Prostate gland (tissue), 2 donors: Measurements from ENCODE around the gene FBXO5. TPM values are rescaled to one million over a fixed set of nuclear protein-coding genes. Genes with fewer than 3 reads are reported as not detected.
"Not testable (repeated sequence)": the region's sequence is repeated elsewhere in the genome, so short reads cannot be mapped to it uniquely, and the experiment has no call there.

Experiments
- DNase-seq: peaks from one replicate; pipeline ENCODE4 v3.0.0-alpha.2; 2019; ENCODE audit warnings: low spot score
- H3K27ac ChIP-seq, 2 donors: fragments of 200-600 bp; sonication (generic); 2 replicates each; pipeline ENCODE4 v1.5.1; 2017 to 2019
- H3K27me3 ChIP-seq: fragments of 200-600 bp; sonication (generic); replicated peaks from 2 replicates; pipeline ENCODE4 v1.5.1; 2019; ENCODE audit not compliant: insufficient read depth
- H3K36me3 ChIP-seq, 2 donors: fragments of 200-600 bp; sonication (generic); 1 replicate in 1 of 2; 2 replicates in 1 of 2; pipeline versions ENCODE4 v1.5.1 to v1.8.1; 2017 to 2019
- H3K4me1 ChIP-seq: fragments of 200-600 bp; sonication (generic); replicated peaks from 2 replicates; pipeline ENCODE4 v1.5.1; 2019
- H3K4me3 ChIP-seq, 2 donors: fragments of 200-600 bp; sonication (generic); 2 replicates each; pipeline ENCODE4 v1.5.1; 2017 to 2019
- H3K9me3 ChIP-seq: fragments of 200-600 bp; sonication (generic); 2 replicates; pipeline ENCODE4 v1.5.1; 2017
- POLR2A ChIP-seq: fragments of 450-650 bp; IDR thresholded peaks from one replicate; pipeline ENCODE4 v1.6.1; 2016; ENCODE audit warnings: antibody characterized with exemption, mild to moderate bottlenecking
- POLR2AphosphoS5 ChIP-seq: sonication (generic); formaldehyde crosslinking; IDR thresholded peaks from one replicate; pipeline ENCODE4 v1.6.1; 2017; ENCODE audit warnings: antibody characterized with exemption
- WGBS: methylation state at CpG from one replicate; pipeline ENCODE4 v1.1.5; 2018; 5-methylcytosine and 5-hydroxymethylcytosine counted together
- intact Hi-C: fragments of 100-400 bp; cut with DNase I; formaldehyde crosslinking; loops from one replicate; pipeline ENCODE4 v1.14.2; 2022
- total RNA-seq, 2 donors: library from RNA; depleted of rRNA; stranded (reverse); fragments of >200 nt; gene quantifications; one replicate each; pipeline ENCODE4 v1.1.0, GENCODE V29; 2016
- TF ChIP-seq, protein P1 (sequence below), 4 experiments: fragments of 200-600 bp in 2 of 4; fragments of 450-650 bp in 2 of 4; sonication (generic) in 2 of 4; IDR thresholded peaks; 1 replicate in 3 of 4; 2 replicates in 1 of 4; pipeline ENCODE4 v1.5.1; 2016 to 2019; ENCODE audit warnings: antibody characterized with exemption in 4 of 4, mild to moderate bottlenecking in 2 of 4, moderate library complexity in 2 of 4

The FBXO5 gene
- total RNA-seq, 2 donors from 2014 or later = 3.0 to 5.2 TPM

- no peaks in the 10 kb centered on the region for H3K27me3 ChIP-seq
- DNase-seq = no peak
- intact Hi-C loops = no loop called here
- H3K4me3 ChIP-seq = no peak overlapping the region
- 87% methylated on average over 2 of the region's 2 CpGs for WGBS
- H3K36me3 ChIP-seq = no peaks in the 10 kb centered on the region
- no peaks in the 10 kb centered on the region for H3K9me3 ChIP-seq
- TF ChIP-seq POLR2AphosphoS5 = no peak
- no peak for TF ChIP-seq POLR2A
- TF ChIP-seq, protein P1, sequence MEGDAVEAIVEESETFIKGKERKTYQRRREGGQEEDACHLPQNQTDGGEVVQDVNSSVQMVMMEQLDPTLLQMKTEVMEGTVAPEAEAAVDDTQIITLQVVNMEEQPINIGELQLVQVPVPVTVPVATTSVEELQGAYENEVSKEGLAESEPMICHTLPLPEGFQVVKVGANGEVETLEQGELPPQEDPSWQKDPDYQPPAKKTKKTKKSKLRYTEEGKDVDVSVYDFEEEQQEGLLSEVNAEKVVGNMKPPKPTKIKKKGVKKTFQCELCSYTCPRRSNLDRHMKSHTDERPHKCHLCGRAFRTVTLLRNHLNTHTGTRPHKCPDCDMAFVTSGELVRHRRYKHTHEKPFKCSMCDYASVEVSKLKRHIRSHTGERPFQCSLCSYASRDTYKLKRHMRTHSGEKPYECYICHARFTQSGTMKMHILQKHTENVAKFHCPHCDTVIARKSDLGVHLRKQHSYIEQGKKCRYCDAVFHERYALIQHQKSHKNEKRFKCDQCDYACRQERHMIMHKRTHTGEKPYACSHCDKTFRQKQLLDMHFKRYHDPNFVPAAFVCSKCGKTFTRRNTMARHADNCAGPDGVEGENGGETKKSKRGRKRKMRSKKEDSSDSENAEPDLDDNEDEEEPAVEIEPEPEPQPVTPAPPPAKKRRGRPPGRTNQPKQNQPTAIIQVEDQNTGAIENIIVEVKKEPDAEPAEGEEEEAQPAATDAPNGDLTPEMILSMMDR (IDR thresholded peaks at IDR 0.05) = no peak
- no peak overlapping the region for H3K27ac ChIP-seq
- peaks cover 6% of the 10 kb centered on the region for H3K4me1 ChIP-seq
Observed at GRCh38 chr6:152986978-152987377, 4.1 kb upstream of the FBXO5 start.

GRCh38 chr6:152985300-152985699 is 2.5 kb upstream of the FBXO5 start:
- H3K27ac ChIP-seq, intact Hi-C loops, H3K27me3 ChIP-seq, DNase-seq, H3K36me3 ChIP-seq, H3K4me1 ChIP-seq, H3K4me3 ChIP-seq, H3K9me3 ChIP-seq: not testable (repeated sequence)
- WGBS = 92% methylated on average over 11 of the region's 11 CpGs

GRCh38 chr6:152984513-152984872 is 1.7 kb upstream of the FBXO5 start:
- Histone ChIP-seq H3K36me3 (no peaks in the 10 kb centered on the region), H3K9me3 (no peaks in the 10 kb centered on the region), H3K27ac (peak overlapping the region; percentile 85 to 90), H3K4me3 (peak overlapping the region; percentile 61 to 63), H3K27me3 (no peaks in the 10 kb centered on the region), H3K4me1 (peaks cover 6% of the 10 kb centered on the region)
- TF ChIP-seq POLR2AphosphoS5 (no peak), POLR2A (no peak)
- TF ChIP-seq, protein P1 (IDR thresholded peaks at IDR 0.05) = no peak
- DNase-seq = no peak
- intact Hi-C loops = no loop called here
- WGBS = 7% methylated on average over 7 of the region's 7 CpGs

DNA sequence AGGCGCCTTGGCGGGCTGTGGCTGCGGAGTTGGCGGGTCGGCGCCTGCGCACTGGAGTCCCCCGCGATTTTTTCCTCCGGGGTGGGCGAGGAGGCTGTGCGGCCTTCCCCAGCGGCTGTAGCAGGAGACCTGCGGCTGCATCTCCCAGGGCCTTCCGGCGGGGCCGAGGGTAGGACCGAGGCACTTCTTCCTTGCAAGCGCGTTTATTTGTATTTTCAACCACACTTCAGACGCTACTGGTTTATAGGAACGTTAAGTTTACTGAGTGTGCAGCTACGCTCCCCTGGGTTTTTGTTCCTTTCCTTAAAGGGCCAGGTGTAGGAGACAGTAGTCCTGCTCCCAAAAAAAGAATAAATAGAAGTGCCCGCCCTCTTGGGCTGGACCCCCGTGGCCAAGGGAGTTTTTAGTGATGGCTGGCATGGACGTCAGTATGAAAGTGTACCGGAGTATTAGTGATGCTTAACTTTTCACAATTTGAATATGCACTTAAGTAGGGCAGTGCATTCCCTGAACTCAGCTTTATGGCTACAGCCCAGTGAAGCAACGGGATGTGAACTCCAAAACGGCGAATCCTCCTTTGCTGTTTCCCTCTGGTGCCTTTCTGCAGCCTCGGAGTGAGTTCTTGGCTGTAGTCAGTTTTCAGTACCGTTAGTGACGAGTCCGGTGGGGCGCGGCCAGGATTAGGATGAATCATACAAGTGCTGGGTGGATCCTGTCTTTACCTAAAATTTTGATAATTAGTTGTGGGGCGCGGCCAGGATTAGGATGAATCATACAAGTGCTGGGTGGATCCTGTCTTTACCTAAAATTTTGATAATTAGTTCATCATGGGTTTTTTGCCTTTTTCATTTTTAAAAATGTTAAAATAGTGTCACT is 1.0 kb upstream of the FBXO5 start:
- H3K36me3 ChIP-seq = no peaks in the 10 kb centered on the region
- intact Hi-C loops = no loop called here
- TF ChIP-seq POLR2AphosphoS5 (peak; percentile 73), POLR2A (peak; percentile 34)
- TF ChIP-seq, protein P1 (IDR thresholded peaks at IDR 0.05) = no peak
- no peaks in the 10 kb centered on the region for H3K27me3 ChIP-seq
- WGBS = under 1% methylated on average over 31 of the region's 38 CpGs
- H3K27ac ChIP-seq = peak overlapping the region; percentile 85 to 90
- peaks cover 6% of the 10 kb centered on the region for H3K4me1 ChIP-seq
- peak; percentile 60 for DNase-seq
- H3K4me3 ChIP-seq = peak overlapping the region; percentile 61 to 63
- H3K9me3 ChIP-seq = no peaks in the 10 kb centered on the region

GRCh38 chr6:152981989-152982903 is 595 bp downstream of the FBXO5 start:
- no peak overlapping the region for H3K27ac ChIP-seq
- peaks cover 6% of the 10 kb centered on the region for H3K4me1 ChIP-seq
- no peak for DNase-seq
- TF ChIP-seq POLR2AphosphoS5 = no peak
- no peak for TF ChIP-seq POLR2A
- TF ChIP-seq, protein P1 (IDR thresholded peaks at IDR 0.05) = no peak
- 6% methylated on average over 39 of the region's 71 CpGs for WGBS
- intact Hi-C loops = no loop called here
- H3K27me3 ChIP-seq = no peaks in the 10 kb centered on the region
- H3K9me3 ChIP-seq = no peaks in the 10 kb centered on the region
- peak overlapping the region; percentile 61 to 63 for H3K4me3 ChIP-seq
- H3K36me3 ChIP-seq = no peaks in the 10 kb centered on the region
